NCI-H1436 treated with DMSO at 0.1 percent for 48 hours (cell line): ENCODE results near the gene BORA.
"Not testable (repeated sequence)": the region's sequence is repeated elsewhere in the genome, so short reads cannot be mapped to it uniquely, and the experiment has no call there.

Experiments
- DNase-seq: peaks from one replicate; lab custom pipeline; 2025; lab: John Stamatoyannopoulos, UW

The BORA gene

DNA sequence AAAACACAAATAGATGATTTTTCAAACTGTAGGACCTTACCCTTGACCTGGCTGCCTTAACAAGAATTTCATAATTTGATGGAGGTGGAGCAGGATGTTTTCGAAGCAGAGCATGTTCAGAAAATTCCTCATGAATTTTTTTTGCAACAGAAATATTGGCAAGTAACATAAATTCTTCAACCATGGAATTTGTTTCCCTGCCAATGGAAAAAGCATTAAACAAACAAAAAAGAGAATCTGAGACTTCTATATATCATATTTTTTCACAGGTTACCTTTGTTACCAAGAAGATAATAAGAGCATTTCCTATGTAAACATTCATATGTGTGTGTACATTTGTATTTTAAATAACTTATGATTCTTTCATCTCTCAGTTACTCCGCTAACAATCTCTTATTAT, 35.7 kb downstream of the BORA start:
- no peak for DNase-seq

DNA sequence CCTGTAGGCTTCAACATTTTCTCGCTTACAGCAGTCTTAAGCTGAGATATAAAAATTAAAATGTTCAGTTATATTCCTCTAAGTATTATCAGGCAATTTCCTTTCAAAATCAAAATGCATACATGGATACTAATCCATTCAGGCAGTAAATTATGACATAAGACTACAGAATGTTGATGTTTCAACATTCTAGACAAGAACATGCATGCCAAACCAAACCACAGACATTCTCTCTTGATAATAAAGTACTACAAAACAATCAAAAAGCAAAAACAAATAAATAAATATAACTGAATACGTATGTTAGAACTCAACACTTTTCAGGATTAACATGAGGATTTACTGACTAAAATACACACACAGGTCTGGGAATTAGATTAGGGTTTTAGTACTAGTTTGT, 46.3 kb downstream of the BORA start:
- DNase-seq, result no peak

DNA sequence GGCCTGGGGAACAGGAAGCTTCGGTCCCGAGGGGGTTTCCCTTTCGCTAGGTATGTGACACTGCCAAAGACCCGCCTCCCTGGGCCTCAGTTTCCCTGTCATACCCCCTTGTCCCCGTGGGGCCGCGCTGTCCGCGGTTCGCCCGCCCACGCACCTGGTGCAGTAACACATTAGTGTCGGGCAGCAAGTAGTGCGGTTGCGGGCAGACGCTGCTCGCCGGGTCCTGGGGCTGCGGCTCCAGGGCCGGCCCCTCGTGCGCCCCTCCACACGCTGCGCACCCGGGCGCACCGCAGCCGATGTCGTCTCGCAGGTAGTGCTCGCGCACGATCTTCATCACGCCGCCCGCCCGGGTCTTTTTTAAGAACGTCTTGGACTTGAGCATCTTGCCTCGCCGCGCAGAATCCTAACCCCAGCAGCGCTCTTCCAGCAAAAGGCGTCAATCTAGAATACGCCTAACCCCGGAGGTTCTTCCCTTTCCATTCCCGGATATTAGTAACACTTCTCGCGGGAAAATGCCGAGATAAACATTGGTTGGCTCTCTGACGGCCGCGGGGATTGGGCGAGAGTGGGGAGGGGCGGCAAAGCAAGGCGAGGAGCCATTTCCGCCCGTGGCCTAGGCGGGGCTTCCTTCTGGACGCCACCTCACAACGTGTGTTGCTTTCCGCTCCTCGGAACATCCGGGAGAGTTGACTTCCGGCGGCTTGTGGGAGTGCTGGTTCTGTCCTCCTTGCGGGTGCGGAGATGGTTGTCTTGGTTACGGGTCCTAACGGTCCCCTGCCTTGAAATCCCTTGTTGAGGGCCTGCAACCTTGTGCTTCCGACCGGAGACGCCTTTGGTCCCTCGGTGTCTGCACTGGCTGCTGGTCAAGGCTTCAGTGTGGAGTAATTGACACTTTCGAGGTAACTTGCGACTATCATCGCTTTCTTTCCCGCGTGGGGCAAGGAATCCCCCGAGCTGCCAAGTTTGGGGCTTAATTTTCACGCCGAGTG, 54.0 kb downstream of the BORA start, which contains the start of the genes DIS3 and PIBF1:
Gene DIS3 (minus strand): TSS at position 450 of the 989 bp plus-strand sequence. CDS start 68 bp downstream, at position 382.
Gene PIBF1 (plus strand): TSS at position 683 of the 989 bp plus-strand sequence. CDS start 1,337 bp downstream, outside the sequence.
- peak; percentile 98 for DNase-seq

DNA sequence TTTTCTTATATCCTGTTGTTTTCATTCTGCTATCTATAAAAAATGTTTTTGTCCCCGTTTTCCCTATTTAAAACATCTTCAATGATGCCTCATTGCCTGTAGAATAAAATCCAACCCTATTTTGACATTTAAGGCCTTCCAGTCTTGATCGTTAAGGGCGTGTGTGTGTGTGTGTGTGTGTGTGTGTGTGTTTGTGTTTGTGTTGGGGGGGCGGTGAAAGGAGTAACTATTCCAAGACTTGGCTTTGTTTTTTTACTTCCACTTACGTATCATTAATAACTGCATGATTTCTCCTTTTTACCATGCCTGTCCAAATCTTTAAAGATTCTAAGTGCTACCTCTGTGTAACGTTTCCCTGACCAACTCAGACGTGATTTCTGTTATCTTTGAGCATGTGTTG, 55.0 kb downstream of the BORA start:
- no peak for DNase-seq

DNA sequence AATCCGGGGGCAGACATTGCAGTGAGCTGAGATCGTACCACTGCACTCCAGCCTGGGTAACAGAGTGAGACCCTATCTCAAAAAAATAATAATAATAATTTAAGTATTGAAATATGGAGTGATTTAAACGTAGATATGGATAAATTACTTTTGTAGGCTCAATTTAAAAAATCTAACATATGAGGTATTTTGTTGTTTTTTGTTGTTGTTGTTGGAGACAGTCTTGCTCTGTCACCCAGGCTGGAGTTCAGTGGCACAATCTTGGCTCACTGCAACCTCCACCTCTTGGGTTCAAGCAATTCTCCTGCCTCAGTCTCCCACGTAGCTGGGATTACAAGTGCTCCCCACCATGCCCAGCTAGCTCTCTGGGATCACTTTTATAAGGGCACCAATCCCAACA, 57.0 kb downstream of the BORA start:
- not testable (repeated sequence) for DNase-seq

DNA sequence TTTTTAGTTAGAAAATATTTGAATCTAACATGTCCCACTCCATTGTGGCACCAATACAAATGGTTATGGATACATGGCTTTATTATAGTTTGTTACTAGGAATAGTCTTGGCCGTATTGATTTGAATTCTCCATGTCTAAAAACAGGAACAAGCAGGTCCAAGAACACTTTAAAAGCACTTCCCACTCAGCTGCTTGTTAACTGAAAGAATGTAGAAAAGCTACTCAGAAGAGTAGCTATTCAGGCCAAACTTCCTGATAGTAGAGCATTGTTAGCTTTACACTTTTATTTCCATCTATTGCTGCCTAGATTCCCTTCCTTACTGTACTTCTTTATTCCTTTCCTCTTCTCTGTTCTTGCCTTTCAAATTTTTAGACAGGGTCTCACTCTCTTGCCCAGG, 61.1 kb downstream of the BORA start:
- no peak for DNase-seq

DNA sequence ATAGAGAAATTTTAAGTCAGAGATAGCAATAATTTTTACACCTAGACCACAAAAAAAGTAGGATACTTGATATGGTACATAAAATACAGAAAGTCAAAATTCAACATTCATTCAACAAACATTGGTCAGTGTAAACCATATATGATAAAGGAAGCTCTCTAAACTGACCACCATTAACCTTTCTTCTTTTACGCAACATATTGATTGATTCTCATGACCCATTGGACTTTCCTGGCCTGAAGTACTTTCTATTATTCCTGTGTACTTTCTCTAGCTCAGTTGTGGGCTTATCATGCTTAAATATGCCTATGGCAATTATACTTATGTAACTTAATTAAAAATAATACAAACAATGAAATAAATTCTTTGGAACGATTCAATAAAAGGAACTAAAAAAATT, 64.9 kb downstream of the BORA start:
- DNase-seq, result no peak

DNA sequence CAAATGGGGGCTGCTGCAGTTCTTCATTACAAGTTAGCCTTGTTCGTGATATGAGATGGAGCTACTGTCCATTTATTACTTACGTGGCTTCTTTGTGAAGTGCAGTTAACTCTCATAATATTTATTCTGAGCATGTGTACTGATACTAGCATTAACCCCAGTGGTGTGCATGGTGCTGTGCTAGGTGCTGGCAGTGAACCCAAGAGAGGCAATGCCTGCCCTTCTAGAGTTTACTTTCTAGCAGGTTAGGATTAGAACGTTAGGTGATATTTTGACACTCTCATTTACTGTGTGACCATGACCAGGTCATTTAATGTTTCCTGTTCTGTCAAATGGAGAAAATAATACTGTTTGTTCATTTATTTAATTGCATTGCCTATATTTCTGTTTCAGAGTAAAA, 71.1 kb downstream of the BORA start:
- no peak for DNase-seq

DNA sequence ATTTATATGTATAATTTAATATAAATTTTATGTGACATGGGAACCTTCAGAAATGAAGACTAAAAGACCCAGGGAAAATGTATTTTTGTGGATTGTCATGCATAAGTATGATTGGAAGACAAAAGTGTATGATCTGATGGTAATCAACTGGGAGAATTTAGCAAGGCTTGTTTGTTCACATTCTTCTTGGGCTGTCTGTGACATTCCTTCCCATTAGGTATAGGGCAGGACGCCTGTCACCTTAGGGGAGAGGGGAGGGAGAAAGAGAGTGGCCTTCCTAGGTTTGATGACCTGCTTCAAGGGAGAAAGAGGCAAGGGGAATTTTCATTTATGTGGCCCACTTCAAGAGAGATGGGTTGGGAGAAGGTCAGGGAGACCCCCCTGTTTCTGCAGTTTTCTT, 76.6 kb downstream of the BORA start:
- no peak for DNase-seq
